ENCODE data around the gene KCNA5.

- TF ChIP-seq POLR2AphosphoS5 (IDR thresholded peaks at IDR 0.05; ENCODE audit: low read depth, low read length) (no peak), SIN3A (IDR thresholded peaks at IDR 0.05; ENCODE audit: borderline replicate concordance, insufficient read depth, low read length) (no peak), TAF1 (IDR thresholded peaks at IDR 0.05; ENCODE audit: borderline replicate concordance, insufficient read depth, low read length) (no peak), REST (IDR thresholded peaks at IDR 0.05; ENCODE audit: insufficient read depth in 1 of 2, low read depth in 2 of 2, low read length in 2 of 2) (no peak)
These were observed 30.2 kb downstream of the KCNA5 start for GRCh38 chr12:5073853-5074252.
